ENCODE data around the gene IGFBP5. TPM values are rescaled to one million over a fixed set of nuclear protein-coding genes. Genes with fewer than 3 reads are reported as not detected.

Gene IGFBP5
- total RNA-seq, 1 experiment from 2014 or later: not detected

- ChIA-PET CTCF (interaction anchor here (0.6 to 1.1 kb wide), 3 partner anchors 28 to 32 kb away, joined by 3 read pairs; no protein-coding TSS in a partner anchor), POLR2A (interaction anchor here (0.6 to 1.0 kb wide), 2 partner anchors 93 to 99 kb away, joined by 3 to 4 read pairs; no protein-coding TSS in a partner anchor)
- DNase-seq (ENCODE audit: unreplicated experiment): no peak
- Mint-ChIP-seq H3K27ac (ENCODE audit: low read depth, unreplicated experiment) (no peak overlapping the region), H3K36me3 (ENCODE audit: insufficient read depth, unreplicated experiment) (no peaks in the 10 kb centered on the region), H3K9me3 (ENCODE audit: unreplicated experiment) (no peaks in the 10 kb centered on the region), H3K4me3 (ENCODE audit: unreplicated experiment) (peak overlapping the region; percentile 59), H3K4me1 (ENCODE audit: insufficient read depth, unreplicated experiment) (peaks cover 13% of the 10 kb centered on the region), H3K27me3 (ENCODE audit: insufficient read depth, unreplicated experiment) (peaks cover 53% of the 10 kb centered on the region)
- no TSS peak for BruUV-seq (replicated peaks)
- intact Hi-C loops (cut with micrococcal nuclease): no loop called here
- no peak for TF ChIP-seq CTCF (IDR thresholded peaks at IDR 0.05; ENCODE audit: unreplicated experiment)
Measured at GRCh38 chr2:216632346-216632951, 62.9 kb downstream of the IGFBP5 start.

- Mint-ChIP-seq H3K27ac (ENCODE audit: low read depth, unreplicated experiment) (no peak overlapping the region), H3K36me3 (ENCODE audit: insufficient read depth, unreplicated experiment) (no peaks in the 10 kb centered on the region), H3K4me3 (ENCODE audit: unreplicated experiment) (no peak overlapping the region), H3K4me1 (ENCODE audit: insufficient read depth, unreplicated experiment) (peaks cover 7% of the 10 kb centered on the region), H3K27me3 (ENCODE audit: insufficient read depth, unreplicated experiment) (peaks cover 39% of the 10 kb centered on the region), H3K9me3 (ENCODE audit: unreplicated experiment) (no peaks in the 10 kb centered on the region)
- ChIA-PET CTCF (interaction anchor here (1.2 kb wide), 1 partner anchor 36 kb away, joined by 3 read pairs; no protein-coding TSS in a partner anchor), POLR2A (interaction anchor here (1.0 kb wide), 1 partner anchor 17 kb away, joined by 3 read pairs; no protein-coding TSS in a partner anchor)
- no peak for TF ChIP-seq CTCF (IDR thresholded peaks at IDR 0.05; ENCODE audit: unreplicated experiment)
- intact Hi-C loops (cut with micrococcal nuclease): no loop called here
- no TSS peak for BruUV-seq (replicated peaks)
- DNase-seq (ENCODE audit: unreplicated experiment): no peak
Measured at GRCh38 chr2:216629784-216630183, 65.6 kb downstream of the IGFBP5 start.

GRCh38 chr2:216626875-216627245 lies 68.5 kb downstream of the IGFBP5 start:
- no peak overlapping the region for H3K27ac Mint-ChIP-seq (ENCODE audit: low read depth, unreplicated experiment)
- no TSS peak for BruUV-seq (replicated peaks)
- no peaks in the 10 kb centered on the region for H3K9me3 Mint-ChIP-seq (ENCODE audit: unreplicated experiment)
- peaks cover 10% of the 10 kb centered on the region for H3K27me3 Mint-ChIP-seq (ENCODE audit: insufficient read depth, unreplicated experiment)
- no peak for TF ChIP-seq CTCF (IDR thresholded peaks at IDR 0.05; ENCODE audit: unreplicated experiment)
- no peaks in the 10 kb centered on the region for H3K4me1 Mint-ChIP-seq (ENCODE audit: insufficient read depth, unreplicated experiment)
- no peaks in the 10 kb centered on the region for H3K36me3 Mint-ChIP-seq (ENCODE audit: insufficient read depth, unreplicated experiment)
- POLR2A ChIA-PET: no interaction called here
- intact Hi-C loops (cut with micrococcal nuclease): no loop called here
- CTCF ChIA-PET: no interaction called here
- DNase-seq (ENCODE audit: unreplicated experiment): no peak
- H3K4me3 Mint-ChIP-seq (ENCODE audit: unreplicated experiment): no peak overlapping the region

- no TSS peak for BruUV-seq (replicated peaks)
- Mint-ChIP-seq H3K27ac (ENCODE audit: low read depth, unreplicated experiment) (no peak overlapping the region), H3K4me3 (ENCODE audit: unreplicated experiment) (no peak overlapping the region), H3K36me3 (ENCODE audit: insufficient read depth, unreplicated experiment) (no peaks in the 10 kb centered on the region), H3K27me3 (ENCODE audit: insufficient read depth, unreplicated experiment) (peaks cover 5% of the 10 kb centered on the region), H3K4me1 (ENCODE audit: insufficient read depth, unreplicated experiment) (no peaks in the 10 kb centered on the region), H3K9me3 (ENCODE audit: unreplicated experiment) (no peaks in the 10 kb centered on the region)
- no peak for TF ChIP-seq CTCF (IDR thresholded peaks at IDR 0.05; ENCODE audit: unreplicated experiment)
- ChIA-PET POLR2A (no interaction called here), CTCF (no interaction called here)
- DNase-seq (ENCODE audit: unreplicated experiment): no peak
- intact Hi-C loops (cut with micrococcal nuclease): no loop called here
Measured at GRCh38 chr2:216626168-216626874, 69.0 kb downstream of the IGFBP5 start.

All from MCF 10A (cell line).